SH-SY5Y (cell line): ENCODE results near the gene PPAT.

Source experiments
- GATA2 ChIP-seq: IDR thresholded peaks from 2 replicates; pipeline ENCODE4 v1.6.1; 2011; ENCODE audit warnings: mild to moderate bottlenecking, low read depth, low read length
- GATA3 ChIP-seq: IDR thresholded peaks from 2 replicates; pipeline ENCODE4 v1.6.1; 2011; ENCODE audit warnings: low read depth, mild to moderate bottlenecking, low read length, moderate library complexity

- TF ChIP-seq GATA2: no peak
- no peak for TF ChIP-seq GATA3
These were observed 90.0 kb downstream of the PPAT start for GRCh38 chr4:56345458-56345857.
